Endodermal cell (in vitro differentiated cells): ENCODE measurements around the gene STX11. TPM values are rescaled to one million over a fixed set of nuclear protein-coding genes. Genes with fewer than 3 reads are reported as not detected.

Source experiments
- DNase-seq: peaks from one replicate; pipeline ENCODE4 v3.0.0-alpha.2; 2017
- H3K27ac ChIP-seq: 2 replicates; pipeline ENCODE4 v1.5.1; 2013; ENCODE audit warnings: mild to moderate bottlenecking, low read depth, low read length, moderate library complexity
- H3K27me3 ChIP-seq: 2 replicates; pipeline ENCODE4 v1.6.1; 2013; ENCODE audit warnings: mild to moderate bottlenecking, low read length, moderate library complexity; ENCODE audit not compliant: insufficient read depth, control insufficient read depth, poor library complexity, severe bottlenecking
- H3K36me3 ChIP-seq: 2 replicates; pipeline ENCODE4 v1.7.0; 2013; ENCODE audit warnings: mild to moderate bottlenecking, low read length, moderate library complexity; ENCODE audit not compliant: control insufficient read depth, insufficient read depth
- H3K4me1 ChIP-seq: one replicate; pipeline ENCODE4 v1.7.0; 2013; ENCODE audit warnings: low read length; ENCODE audit not compliant: control insufficient read depth, insufficient read depth
- H3K4me3 ChIP-seq: 2 replicates; pipeline ENCODE4 v1.5.1; 2013; ENCODE audit warnings: mild to moderate bottlenecking, low read length, moderate library complexity
- H3K9ac ChIP-seq: 2 replicates; pipeline ENCODE4 v1.6.1; 2013; ENCODE audit warnings: mild to moderate bottlenecking, low read length, moderate library complexity; ENCODE audit not compliant: poor library complexity, severe bottlenecking; ENCODE audit errors: extremely low read depth
- H3K9me3 ChIP-seq: 2 replicates; pipeline ENCODE4 v1.6.1; 2013; ENCODE audit warnings: mild to moderate bottlenecking, low read length, moderate library complexity; ENCODE audit not compliant: control insufficient read depth
- H3K27ac Mint-ChIP-seq: 2 replicates; pipeline ENCODE4 v1.8.0; 2020; ENCODE audit warnings: mixed read lengths
- H3K27me3 Mint-ChIP-seq: 2 replicates; pipeline ENCODE4 v1.8.0; 2021; ENCODE audit warnings: mild to moderate bottlenecking, mixed read lengths; ENCODE audit not compliant: insufficient read depth
- H3K36me3 Mint-ChIP-seq: 2 replicates; pipeline ENCODE4 v1.8.0; 2020; ENCODE audit warnings: low read depth, mixed read lengths
- H3K4me1 Mint-ChIP-seq: 2 replicates; pipeline ENCODE4 v1.8.0; 2020; ENCODE audit warnings: mixed read lengths
- H3K4me3 Mint-ChIP-seq: 2 replicates; pipeline ENCODE4 v1.8.0; 2020; ENCODE audit warnings: mild to moderate bottlenecking, moderate library complexity, mixed read lengths
- H3K9me3 Mint-ChIP-seq: 2 replicates; pipeline ENCODE4 v1.8.0; 2020; ENCODE audit warnings: mild to moderate bottlenecking, mixed read lengths
- WGBS, 2 experiments: methylation state at CpG; one replicate each; pipeline versions ENCODE4 v1.1.5 to v1.1.7; 2013; ENCODE audit warnings: missing lambda C conversion rate in 2 of 2, mixed read lengths in 1 of 2; ENCODE audit not compliant: insufficient coverage in 1 of 2, insufficient read length in 1 of 2; 5-methylcytosine and 5-hydroxymethylcytosine counted together
- total RNA-seq, 2 donors: library from RNA; stranded (reverse); fragmentation: NEBNext Ultra II Directional in 1 of 2; extraction: Animal tissue kit (Norgen Biotek cat#: 25700) in 1 of 2; gene quantifications; 2 replicates in 1 of 2; 3 replicates in 1 of 2; pipeline ENCODE4 v1.2.1, GENCODE V29; 2021
- TF ChIP-seq, protein P1 (sequence below): fragments of 200-600 bp; sonication (generic); conservative IDR thresholded peaks from 2 replicates; pipeline ENCODE4 v1.5.0; 2021; ENCODE audit warnings: antibody characterized with exemption, mild to moderate bottlenecking

STX11 gene
- total RNA-seq, 2 donors from 2014 or later: 0.29 TPM; not detected in 1

DNA sequence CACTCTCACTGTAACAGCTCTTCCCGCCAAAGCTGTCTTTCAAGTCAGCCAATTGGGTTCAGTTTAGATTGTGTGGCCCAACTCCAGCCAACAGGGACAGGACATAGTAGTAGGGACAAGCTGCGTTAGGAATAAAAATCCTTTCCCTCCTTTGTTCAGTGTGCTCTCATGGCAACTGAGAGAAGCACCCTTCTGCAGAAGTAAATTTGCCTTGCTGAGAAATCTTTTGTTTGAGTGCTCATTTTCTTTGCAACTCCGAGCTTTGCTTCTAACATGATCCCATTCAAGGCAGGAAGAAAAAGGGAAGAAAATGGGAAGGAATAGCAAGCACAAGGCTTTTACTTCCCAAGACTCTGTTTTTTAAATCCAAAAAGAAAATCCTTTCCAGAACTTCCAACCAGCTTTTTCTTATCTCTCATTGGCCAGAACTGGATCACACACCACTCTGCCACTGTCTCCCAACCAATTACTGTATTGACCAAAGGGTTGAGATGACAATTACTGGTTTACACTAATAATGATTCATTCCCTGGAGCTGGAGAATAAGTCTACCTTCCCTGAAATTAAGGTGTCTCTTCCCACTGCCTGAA lies 52.7 kb downstream of the STX11 start:
- Mint-ChIP-seq H3K9me3 (peaks cover 42% of the 10 kb centered on the region), H3K4me3 (no peak overlapping the region), H3K27ac (no peak overlapping the region), H3K36me3 (no peaks in the 10 kb centered on the region), H3K27me3 (peaks cover 14% of the 10 kb centered on the region), H3K4me1 (no peaks in the 10 kb centered on the region)
- Histone ChIP-seq H3K4me3 (peak overlapping the region; percentile 6), H3K36me3 (no peaks in the 10 kb centered on the region), H3K9me3 (peaks cover 43% of the 10 kb centered on the region), H3K4me1 (no peaks in the 10 kb centered on the region), H3K9ac (no peak overlapping the region), H3K27me3 (peaks cover 5% of the 10 kb centered on the region), H3K27ac (no peak overlapping the region)
- DNase-seq: no peak
- TF ChIP-seq, protein P1, sequence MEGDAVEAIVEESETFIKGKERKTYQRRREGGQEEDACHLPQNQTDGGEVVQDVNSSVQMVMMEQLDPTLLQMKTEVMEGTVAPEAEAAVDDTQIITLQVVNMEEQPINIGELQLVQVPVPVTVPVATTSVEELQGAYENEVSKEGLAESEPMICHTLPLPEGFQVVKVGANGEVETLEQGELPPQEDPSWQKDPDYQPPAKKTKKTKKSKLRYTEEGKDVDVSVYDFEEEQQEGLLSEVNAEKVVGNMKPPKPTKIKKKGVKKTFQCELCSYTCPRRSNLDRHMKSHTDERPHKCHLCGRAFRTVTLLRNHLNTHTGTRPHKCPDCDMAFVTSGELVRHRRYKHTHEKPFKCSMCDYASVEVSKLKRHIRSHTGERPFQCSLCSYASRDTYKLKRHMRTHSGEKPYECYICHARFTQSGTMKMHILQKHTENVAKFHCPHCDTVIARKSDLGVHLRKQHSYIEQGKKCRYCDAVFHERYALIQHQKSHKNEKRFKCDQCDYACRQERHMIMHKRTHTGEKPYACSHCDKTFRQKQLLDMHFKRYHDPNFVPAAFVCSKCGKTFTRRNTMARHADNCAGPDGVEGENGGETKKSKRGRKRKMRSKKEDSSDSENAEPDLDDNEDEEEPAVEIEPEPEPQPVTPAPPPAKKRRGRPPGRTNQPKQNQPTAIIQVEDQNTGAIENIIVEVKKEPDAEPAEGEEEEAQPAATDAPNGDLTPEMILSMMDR: no peak
- 90 to 94% methylated on average over 3 of the region's 3 CpGs for WGBS, 2 experiments

DNA sequence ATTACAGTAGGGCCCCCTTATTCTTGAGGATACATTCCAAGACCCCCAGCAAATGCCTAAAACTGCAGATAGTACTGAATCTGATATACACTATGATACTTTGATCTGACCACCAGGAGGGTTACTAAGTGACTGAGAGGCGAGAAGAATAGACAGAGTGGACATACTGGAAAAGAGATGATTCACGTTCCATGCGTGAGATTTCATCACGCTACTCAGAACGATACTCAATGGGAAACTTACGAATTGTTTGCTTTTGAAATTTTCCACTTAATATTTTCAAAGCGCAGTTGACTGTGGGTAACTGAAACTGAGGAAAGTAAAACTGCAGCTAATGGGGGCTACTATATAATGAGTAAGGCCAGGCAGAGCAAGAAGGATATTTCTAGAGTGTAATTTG lies 60.8 kb downstream of the STX11 start:
- TF ChIP-seq, protein P1: no peak
- DNase-seq: no peak
- H3K27ac Mint-ChIP-seq: no peak overlapping the region
- WGBS, 2 experiments: 92 to 95% methylated on average over 7 of the region's 7 CpGs
- peaks cover 7% of the 10 kb centered on the region for H3K9me3 Mint-ChIP-seq
- H3K27me3 Mint-ChIP-seq: peaks cover 43% of the 10 kb centered on the region
- no peaks in the 10 kb centered on the region for H3K36me3 Mint-ChIP-seq
- peaks cover 6% of the 10 kb centered on the region for H3K9me3 ChIP-seq
- no peaks in the 10 kb centered on the region for H3K36me3 ChIP-seq
- no peak overlapping the region for H3K4me3 Mint-ChIP-seq
- H3K9ac ChIP-seq: no peak overlapping the region
- no peak overlapping the region for H3K27ac ChIP-seq
- H3K27me3 ChIP-seq: peaks cover 9% of the 10 kb centered on the region
- H3K4me1 Mint-ChIP-seq: peaks cover 8% of the 10 kb centered on the region
- no peaks in the 10 kb centered on the region for H3K4me1 ChIP-seq
- H3K4me3 ChIP-seq: no peak overlapping the region

- Histone ChIP-seq H3K9ac (no peak overlapping the region), H3K27me3 (peaks cover 5% of the 10 kb centered on the region), H3K9me3 (peaks cover 6% of the 10 kb centered on the region), H3K27ac (no peak overlapping the region), H3K36me3 (no peaks in the 10 kb centered on the region), H3K4me1 (no peaks in the 10 kb centered on the region), H3K4me3 (no peak overlapping the region)
- Mint-ChIP-seq H3K4me1 (peaks cover 10% of the 10 kb centered on the region), H3K4me3 (no peak overlapping the region), H3K27me3 (peaks cover 35% of the 10 kb centered on the region), H3K9me3 (peaks cover 10% of the 10 kb centered on the region), H3K36me3 (no peaks in the 10 kb centered on the region), H3K27ac (no peak overlapping the region)
- no peak for DNase-seq
- WGBS, 2 experiments: 90 to 97% methylated on average over 3 to 5 of the region's 5 CpGs
- TF ChIP-seq, protein P1: no peak
Observed at GRCh38 chr6:144213315-144213714, 63.0 kb downstream of the STX11 start.
